Cardiac atrium fibroblast (primary cell): ENCODE measurements around the gene CCDC196. TPM values are rescaled to one million over a fixed set of nuclear protein-coding genes. Genes with fewer than 3 reads are reported as not detected.

Experiments
- total RNA-seq: library from RNA; depleted of rRNA; stranded (reverse); fragments of >200 nt; gene quantifications from 2 replicates; pipeline ENCODE4 v1.2.3, GENCODE V29; 2015

CCDC196 gene
- not detected in 2 replicates for total RNA-seq

GRCh38 chr14:66485910-66486421 is at the start of gene CCDC196:
CCDC196 (plus strand) TSS chr14:66486371; CDS start chr14:66486503, 132 bp downstream.

DNA sequence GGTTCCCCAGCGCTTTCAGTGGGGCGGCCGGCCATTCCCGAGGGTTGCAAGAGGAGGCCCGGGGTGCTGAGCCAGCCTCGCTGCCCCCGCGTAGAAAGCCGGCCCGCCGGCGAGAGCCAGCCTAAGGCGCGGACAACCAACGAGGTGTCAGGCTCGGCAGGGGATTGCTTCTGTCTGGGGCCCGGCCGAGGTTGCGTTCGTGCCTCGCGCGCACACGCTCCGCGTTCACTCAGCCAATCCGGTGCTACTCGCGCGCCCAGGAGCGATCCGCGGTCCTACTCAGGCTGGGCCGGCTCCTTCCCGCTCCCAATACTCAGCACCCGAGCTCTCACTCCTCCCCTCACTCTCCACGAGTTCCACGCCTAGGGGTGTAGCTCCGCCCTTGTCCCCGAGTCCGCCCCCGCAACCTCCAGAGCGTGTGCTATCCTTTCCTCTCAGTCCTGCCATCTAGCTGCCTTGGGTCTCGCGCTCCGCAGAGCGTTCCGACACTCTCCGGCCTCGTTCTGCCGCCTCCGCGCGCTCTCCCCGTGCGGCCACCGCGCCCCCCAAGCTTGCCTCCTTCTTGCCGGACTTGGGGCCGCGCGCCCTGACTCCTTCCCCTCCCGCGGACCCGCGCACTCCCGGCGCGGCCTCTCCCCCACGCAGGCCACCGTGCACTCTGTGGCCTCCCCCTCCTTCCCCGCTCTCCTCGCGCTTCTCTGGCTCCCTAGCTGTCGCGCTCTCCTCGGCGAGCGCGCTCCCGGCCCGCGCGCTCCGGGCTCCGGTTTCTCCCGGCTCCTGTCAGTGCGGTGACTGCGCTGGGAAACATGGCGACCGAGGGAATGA is 21.8 kb downstream of the CCDC196 start, which contains the start of gene GPHN:
Gene GPHN (plus strand): TSS at position 426 of the 825 bp plus-strand sequence.

Other genes starting within 250 kb of the CCDC196 start
- gene GPHN, start 21.8 kb downstream of the CCDC196 start, total RNA-seq = 4.0 and 6.2 TPM in 2 replicates